Measurements from ENCODE around the gene PDAP1.

- peak in 2 of 3 donors; percentile 34 to 55 for TF ChIP-seq CTCF (IDR thresholded peaks at IDR 0.05)
- TF ChIP-seq POLR2A (IDR thresholded peaks at IDR 0.05): no peak
- TF ChIP-seq POLR2AphosphoS5 (IDR thresholded peaks at IDR 0.05): peak; percentile 97 to 99 (median 99)
Measured at GRCh38 chr7:99408379-99409191, at the start of gene PDAP1, which contains the start of gene BUD31.

Data from breast epithelium (tissue), 3 donors.